Head of caudate nucleus (tissue), 42 donors: ENCODE data around the gene KRT13.
"Not testable (repeated sequence)": the region's sequence is repeated elsewhere in the genome, so short reads cannot be mapped to it uniquely, and the experiment has no call there.

Experiments
- DNase-seq, 42 donors: peaks; one replicate each; pipeline versions ENCODE4 v3.0.0 to v3.0.0-alpha.2; 2020 to 2021; ENCODE audit warnings: mixed read lengths in 7 of 42
- intact Hi-C: fragments of 100-400 bp; cut with DNase I; formaldehyde crosslinking; loops from one replicate; pipeline ENCODE4 v1.15.0; 2022

The KRT13 gene

DNA sequence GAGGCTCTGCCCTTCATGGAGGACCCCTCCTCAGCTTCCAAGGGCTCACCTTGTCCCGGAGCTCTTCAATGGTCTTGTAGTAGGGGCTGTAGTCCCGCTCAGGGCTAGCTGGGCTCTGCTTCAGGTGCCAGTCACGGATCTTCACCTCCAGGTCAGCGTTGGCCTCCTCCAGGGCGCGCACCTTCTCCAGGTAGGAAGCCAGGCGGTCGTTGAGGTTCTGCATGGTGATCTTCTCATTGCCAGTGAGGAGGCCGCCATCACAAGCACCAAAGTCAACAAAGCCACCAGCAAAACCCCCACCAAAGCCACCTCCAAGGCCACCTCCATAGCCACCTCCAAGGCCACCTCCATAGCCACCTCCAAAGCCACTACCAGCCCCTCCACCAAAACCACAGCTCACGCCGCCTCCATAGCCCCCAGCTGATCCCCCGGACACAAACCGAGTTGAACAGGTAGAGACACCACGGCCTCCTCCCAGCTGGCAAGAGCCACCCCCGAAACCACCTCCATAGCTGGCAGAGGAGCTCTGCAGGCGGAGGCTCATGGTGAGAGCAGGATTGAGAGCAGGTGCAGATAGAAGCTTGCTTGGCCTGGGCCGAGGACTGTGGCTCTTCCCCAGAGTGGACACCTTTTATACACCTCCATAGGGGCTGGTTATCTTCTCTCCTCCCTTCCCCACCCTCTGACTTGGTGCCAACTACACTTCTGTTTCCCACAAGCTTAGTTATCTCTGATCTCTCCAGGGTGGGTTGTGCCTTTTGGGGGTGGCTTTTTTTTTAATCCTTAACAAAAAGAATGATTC is at the start of gene KRT13:
Gene KRT13, minus strand, starts transcription at position 606 of the 802 bp plus-strand sequence. Its CDS starts 62 bp downstream, at position 544.
- no peak for DNase-seq
- intact Hi-C loops: no loop called here

DNA sequence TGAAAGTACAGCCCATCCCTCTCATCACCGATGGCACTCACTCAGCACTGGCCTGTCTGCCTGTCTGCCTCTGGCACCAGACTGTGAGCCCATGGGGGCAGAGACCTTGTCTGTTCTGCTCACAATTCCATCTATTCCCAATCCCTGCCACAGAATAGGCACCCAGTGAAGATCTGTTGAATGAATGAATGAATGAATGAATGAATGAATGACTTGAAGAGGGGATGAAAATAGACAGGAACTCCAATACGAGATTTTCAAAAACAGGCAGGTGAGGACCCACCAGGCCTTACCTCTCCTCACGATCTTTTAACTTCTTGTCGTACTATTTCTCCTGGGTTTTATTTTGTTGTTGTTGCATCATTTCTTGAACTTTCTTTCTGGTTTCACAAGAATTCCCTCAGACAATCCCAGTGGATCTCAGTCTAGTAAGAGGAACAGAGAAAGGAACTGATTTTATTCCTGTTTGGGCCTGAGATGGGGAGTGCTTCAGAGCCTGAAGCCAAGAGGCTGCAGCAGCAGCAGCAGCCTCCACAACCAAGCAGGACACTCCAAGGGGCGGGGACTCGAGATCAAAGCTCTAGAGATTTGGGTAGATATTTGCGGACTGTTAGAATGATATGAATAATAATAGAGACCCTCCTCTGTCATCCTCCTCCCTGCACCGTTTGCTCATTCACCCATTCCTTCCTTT is 48.7 kb upstream of the KRT13 start:
- DNase-seq: no peak
- intact Hi-C loops: no loop called here

DNA sequence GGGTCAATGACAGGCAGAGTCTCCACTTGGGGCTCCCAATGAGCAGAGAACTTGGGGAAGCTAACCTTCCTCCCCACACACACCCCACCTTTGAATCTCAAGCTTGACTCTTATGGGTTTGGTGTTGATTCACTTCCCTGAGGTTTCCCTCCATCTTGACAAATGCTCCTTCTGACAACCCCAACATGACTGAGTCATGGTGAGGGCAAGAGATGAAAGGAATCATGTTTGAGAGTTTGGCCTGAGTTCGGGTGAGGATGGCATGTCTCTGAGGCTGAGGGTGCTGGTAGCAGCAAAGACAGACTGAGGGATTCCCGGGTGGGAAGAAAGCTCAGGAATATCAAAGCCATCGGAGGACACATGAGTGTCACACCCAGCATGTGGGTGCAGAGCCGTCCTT is 47.8 kb upstream of the KRT13 start:
- intact Hi-C loops: no loop called here
- DNase-seq: no peak

DNA sequence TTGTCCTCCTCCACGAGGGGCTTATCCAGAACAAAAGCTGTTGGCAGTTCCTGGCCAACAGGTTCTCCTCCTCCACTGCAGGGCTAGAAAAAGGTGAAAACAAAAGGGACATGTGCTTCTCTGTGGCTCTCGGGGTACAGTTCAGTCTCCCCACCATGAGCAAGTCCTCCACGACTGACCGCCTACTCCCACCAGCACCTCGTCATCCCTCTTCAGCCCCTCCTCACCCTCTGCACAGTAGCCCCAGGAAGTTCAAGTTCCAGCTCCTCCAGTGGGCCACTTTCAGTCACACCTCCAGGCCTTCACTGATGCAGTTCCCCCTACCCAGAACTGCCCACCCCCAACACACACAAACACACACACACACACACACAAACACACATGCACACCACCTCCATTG is 47.0 kb upstream of the KRT13 start:
- intact Hi-C loops: no loop called here

DNA sequence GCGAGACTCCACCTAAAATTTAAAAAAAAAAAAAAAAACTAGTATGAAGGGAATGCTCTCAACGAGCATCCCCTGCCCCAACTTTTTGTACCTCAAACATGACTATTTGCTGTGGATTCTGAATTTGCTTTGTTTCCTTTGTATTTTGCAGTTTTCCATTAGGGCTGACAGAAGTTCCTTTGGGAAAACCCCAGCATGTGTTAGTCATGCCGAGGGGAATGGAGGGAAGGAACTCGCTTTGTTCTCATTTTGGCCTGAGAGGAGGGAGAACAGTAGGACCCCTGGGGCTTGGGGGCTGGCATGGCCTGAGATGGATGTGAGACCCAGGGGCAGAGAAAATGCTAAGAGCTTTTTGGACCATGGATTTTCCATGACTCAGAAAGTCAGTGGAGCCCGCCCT is 46.0 kb upstream of the KRT13 start:
- intact Hi-C loops: no loop called here
- no peak for DNase-seq

More for the DNA sequence above, 47.0 kb upstream of the KRT13 start:
- no peak for DNase-seq

DNA sequence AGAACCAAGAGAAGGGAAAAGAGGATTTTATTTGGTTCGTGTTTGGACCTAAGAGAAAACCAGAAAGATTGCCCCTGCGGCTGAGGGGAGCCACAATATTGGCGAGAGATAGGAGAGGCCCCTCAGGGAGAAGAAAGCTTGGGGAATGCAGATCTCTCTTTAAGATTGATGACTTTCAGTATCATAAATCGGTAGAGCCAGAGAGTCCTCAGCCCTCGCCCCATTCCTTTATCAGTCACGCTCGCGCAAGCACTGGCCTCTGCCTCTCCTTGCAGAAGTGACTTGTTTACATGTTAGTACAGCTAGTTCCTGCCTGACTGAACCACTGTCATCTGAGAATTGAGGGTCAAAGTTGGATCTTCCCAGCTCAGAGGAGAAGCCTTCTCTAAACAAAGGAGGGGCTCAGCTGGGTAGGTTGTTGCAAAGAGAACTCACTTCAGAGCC is 44.2 kb upstream of the KRT13 start:
- intact Hi-C loops: loop anchor here (5.0 kb wide), 2 partner anchors 98 to 642 kb away; no protein-coding TSS in a partner anchor
- DNase-seq: peak in 1 of 42 donors; percentile 47

DNA sequence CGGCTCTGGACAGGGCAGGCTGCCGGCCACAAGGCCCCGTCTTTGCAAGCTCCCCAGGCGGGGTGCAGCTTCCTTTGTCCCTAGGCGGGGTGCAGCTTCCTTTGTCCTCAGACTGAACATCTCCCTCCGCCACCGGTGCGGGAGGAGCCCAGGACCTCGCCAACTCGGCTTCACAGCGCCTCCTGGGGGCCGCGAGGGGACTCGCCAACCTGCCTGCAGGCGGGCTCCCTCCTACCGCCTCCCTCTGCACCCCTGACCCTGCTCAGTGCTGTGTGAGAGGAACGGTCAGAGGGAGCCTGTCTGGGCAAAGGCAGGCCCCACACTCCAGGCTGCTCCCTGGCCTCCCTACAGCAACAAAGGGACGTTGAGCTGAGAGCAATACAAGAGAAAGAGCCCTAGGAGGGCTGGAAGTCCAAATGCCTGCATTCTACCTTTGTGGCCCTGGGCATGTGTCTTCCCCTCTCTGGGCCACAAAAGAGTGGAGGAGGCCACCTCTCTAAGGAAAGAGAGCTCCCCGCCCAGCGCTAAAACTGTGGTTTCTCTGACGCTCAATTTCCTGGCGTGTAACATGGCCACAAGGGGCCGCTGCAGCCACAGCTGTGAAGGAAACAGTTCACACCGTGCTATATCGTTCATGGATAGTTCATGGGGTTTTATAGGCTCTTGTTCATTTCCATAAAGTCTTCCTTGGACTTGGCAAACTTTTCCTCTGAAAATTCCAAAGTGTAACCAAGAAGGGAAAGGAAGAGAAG is 43.6 kb upstream of the KRT13 start:
- intact Hi-C loops: loop anchor here (5.0 kb wide), 2 partner anchors 98 to 642 kb away; no protein-coding TSS in a partner anchor
- peak; percentile 64 to 91 (median 82) for DNase-seq

DNA sequence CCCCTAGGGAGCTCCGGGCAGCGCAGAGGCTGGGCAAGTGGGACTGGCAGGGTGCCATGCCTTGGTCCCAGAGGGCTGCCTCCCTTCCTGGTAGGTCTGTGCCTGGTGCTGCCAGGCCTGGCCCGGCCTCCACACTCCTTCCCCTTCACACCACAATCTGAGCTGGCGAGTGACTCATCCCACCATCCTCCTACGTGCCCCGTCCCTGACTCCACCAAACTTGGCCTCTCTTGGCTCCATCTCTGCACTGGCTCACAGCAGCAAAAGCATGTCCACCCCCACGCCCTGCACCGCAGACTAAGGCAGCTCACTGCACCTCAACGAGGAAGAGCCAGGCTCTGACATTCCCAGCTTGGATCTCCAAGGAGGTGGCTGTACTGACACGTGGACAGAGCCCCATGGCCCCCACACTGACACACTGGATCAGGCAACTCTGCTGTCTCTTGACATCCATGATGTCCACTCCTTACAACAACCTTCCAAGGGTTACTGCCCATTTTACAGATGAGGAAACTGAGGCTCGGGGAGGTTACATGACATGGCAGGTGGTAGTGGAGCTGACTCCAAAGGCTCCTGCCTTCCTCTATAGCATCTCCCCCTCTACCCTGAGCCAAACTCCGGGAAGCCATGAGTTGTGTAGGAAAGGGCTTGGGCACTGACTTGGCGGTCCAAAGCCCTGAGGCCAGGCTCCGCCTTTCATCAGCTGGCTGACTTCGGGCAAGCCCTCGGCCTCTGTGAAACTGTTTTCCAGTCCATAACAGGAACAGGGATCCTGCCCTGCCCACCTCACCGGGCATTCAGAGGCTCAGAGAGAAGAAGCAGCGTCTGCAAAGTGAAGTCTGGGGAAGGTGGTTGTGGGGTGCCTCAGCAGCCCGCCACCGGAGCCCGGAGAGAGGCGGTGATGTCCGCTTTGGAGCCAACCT is 42.8 kb upstream of the KRT13 start:
- peak in 40 of 42 donors; percentile 10 to 86 (median 49) for DNase-seq

DNA sequence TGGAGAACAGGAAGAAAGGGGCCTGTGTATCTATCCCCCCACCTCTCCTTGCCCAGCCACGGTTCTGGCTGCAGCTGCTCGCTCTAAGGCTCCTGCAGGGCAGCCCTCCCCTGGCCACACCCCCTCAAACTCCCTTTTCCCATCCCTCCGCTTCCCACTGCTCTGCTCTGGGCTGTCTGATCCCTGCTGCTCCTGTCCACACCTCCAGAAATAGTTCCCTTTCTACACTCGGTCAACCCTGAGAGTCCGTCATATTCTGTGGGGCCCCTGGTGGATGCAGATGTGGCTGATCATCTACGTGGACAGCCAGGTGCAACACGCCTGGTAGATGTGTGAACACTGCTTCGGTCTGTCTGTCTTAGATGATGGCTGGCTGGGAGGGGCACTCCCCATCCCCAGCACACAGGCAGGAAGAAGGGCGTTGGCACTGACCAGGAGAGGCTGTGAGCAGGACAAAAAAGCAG is 42.0 kb upstream of the KRT13 start:
- no peak for DNase-seq
- intact Hi-C loops: loop anchor here (5.0 kb wide), 2 partner anchors 100 to 640 kb away; no protein-coding TSS in a partner anchor

More for the DNA sequence above, 42.8 kb upstream of the KRT13 start:
- intact Hi-C loops: loop anchor here (5.0 kb wide), 2 partner anchors 99 to 641 kb away; no protein-coding TSS in a partner anchor

DNA sequence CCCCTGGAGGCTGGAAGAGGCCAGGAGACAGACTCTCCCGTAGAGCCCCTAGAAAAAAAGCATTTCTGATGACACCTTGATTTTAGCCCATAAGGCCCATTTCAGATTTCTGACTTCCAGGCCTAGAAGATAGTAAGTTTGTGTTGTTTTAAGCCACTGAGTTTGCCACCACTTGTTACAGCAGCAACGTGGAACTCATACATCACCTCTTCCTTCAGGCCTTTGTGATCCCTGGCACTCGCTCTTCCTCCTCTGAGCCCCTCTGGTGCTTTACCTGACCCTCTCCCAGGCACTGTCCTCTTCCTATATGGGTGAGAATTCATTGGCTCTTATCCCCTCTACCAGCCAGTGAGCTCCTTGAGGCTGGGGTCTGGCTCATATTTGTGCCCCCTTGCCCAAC is 41.4 kb upstream of the KRT13 start:
- DNase-seq: no peak
- intact Hi-C loops: loop anchor here (5.0 kb wide), 2 partner anchors 100 to 640 kb away; no protein-coding TSS in a partner anchor

DNA sequence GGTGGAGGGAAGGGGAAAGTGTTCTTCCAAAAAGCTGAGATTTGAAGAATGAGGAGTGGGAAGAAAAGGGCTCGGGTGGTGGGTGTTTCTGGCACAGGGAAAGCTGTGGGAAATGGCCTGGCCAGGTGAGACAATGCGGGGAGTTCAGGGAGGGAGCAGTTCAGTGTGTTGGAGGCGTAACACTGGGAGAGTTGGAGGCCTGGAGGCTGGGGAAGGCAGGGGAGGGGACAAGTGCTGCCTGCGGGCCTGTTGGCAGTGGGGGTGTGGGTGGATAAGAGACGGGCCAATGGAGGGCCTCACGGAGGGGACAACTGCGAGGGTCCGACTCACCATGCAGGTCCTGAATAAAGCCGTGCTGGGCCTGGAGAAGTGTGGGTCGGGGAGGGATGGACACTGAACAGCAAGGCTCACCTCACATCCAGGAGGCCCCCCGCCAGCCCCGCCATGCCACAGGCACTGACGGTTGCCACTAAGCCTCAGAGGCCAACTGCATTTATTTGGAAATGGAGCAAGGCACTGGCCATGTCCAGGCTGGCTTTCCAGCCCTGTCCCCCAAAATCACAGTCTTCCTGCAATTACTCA is 40.5 kb upstream of the KRT13 start:
- DNase-seq: no peak
- intact Hi-C loops: loop anchor here (5.0 kb wide), 2 partner anchors 101 to 639 kb away; no protein-coding TSS in a partner anchor

DNA sequence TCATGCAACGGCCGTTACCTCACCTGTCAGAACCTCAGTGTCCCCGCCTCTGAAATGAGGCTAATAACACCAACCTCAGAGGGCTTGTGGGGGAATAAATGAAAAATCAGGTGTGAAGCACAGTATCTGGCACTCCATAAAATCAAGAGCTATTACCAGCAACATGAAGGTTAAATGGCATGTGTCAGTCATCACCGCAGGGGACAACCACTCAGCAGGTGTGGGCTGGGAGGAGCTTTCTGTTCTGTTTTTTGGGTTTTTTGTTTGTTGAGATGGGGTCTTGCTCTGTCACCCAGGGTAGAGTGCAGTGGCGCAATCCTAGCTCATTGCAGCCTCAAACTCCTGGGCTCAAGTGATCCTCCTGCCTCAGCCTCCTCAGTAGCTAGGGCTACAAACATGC is 39.5 kb upstream of the KRT13 start:
- intact Hi-C loops: loop anchor here (5.0 kb wide), 2 partner anchors 102 to 638 kb away; no protein-coding TSS in a partner anchor
- DNase-seq: no peak

DNA sequence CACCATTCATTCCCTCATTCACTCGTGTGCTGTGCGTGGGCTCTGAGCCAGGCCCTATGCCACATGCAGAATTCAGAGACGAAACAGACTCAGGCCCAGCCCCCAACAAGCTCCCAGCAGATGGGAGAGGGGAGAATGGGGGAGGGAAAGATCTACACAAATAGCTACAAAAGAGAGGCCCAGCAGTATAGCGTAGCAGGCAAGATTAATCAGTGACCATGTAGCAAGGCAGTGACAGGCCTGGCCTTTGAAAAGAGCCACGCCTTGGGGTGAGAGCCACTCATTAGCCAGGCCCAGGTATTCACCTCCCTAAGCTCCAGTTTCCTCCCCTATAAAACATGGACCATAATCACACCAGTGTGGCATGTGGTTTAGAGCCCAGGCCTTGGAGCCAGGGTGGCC is 39.1 kb upstream of the KRT13 start:
- intact Hi-C loops: no loop called here
- DNase-seq: no peak

DNA sequence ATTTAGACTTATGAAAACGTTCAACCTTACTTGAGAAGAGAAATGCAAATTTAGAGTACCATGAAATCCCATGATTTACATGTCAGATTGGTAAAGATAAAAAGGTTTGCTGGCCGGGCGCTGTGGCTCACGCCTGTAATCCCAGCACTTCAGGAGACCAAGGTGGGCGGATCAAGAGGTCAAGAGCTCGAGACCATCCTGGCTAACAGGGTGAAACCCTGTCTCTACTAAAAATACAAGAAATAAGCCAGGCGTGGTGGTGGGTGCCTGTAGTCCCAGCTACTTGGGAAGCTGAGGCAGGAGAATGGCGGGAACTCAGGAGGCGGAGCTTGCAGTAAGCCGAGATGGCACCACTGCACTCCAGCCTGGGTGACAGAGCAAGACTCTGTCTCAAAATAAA is 37.4 kb upstream of the KRT13 start:
- DNase-seq, intact Hi-C loops: not testable (repeated sequence)

DNA sequence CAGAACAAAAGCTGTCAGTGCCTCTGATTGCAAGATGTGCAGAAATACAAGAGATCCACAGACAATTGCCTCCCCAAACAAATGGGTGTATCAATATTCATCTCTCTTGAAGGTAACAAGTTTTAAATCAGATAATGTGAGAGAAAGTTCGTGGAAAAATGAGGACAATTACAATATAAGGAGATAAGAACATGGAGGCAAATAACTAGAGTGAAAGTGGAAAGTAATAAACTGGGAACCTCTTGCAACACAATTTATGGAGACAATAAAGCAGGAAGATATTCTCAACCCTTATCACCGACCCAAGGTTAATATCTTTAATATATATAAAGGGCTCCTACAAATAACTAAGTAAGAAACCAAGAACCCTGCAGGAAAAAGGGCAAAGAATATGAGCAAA is 36.9 kb upstream of the KRT13 start:
- intact Hi-C loops: no loop called here
- DNase-seq: no peak

DNA sequence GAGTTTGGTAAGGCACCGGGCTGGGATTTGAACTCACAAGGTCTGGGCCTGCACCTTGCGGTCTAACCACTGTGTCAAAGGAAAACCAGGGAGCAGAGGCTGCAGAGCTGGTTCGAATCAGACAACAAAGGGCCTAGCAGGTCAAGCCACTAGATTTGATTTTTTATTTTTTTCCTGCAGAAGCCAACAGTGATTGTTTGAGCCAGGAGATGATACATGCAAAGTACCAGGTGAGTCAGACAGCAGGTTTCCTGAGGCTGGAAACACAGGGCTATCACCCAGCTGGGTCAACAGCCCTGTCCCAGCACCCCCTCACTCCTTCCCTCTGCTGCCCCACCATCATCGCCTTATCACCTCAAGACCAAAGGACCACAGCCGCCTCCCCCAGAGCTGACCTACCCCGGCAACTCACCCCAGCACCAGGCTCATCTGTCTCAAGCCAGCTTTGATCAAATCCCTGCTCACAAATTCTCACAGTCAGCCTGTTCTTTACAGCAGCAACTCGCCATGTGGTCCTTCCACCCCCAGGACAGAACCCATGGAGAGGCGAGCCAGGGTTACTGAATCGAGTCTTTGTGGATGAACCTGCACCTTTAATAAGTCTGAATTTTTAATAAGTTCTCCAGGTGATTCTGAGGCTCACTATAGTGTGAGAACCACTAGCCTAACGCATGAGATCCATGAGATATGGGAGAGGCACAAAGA is 35.7 kb upstream of the KRT13 start:
- no peak for DNase-seq
- intact Hi-C loops: no loop called here
